HG02938 (cell line): ENCODE data around the gene PKDCC.

Experiments
- ATAC-seq: cut with Tn5 transposase; IDR thresholded peaks from one replicate; pipeline ENCODE4 v1.9.1; 2021; ENCODE audit warnings: mild to moderate bottlenecking, moderate library complexity; ENCODE audit not compliant: unreplicated experiment

The PKDCC gene

DNA sequence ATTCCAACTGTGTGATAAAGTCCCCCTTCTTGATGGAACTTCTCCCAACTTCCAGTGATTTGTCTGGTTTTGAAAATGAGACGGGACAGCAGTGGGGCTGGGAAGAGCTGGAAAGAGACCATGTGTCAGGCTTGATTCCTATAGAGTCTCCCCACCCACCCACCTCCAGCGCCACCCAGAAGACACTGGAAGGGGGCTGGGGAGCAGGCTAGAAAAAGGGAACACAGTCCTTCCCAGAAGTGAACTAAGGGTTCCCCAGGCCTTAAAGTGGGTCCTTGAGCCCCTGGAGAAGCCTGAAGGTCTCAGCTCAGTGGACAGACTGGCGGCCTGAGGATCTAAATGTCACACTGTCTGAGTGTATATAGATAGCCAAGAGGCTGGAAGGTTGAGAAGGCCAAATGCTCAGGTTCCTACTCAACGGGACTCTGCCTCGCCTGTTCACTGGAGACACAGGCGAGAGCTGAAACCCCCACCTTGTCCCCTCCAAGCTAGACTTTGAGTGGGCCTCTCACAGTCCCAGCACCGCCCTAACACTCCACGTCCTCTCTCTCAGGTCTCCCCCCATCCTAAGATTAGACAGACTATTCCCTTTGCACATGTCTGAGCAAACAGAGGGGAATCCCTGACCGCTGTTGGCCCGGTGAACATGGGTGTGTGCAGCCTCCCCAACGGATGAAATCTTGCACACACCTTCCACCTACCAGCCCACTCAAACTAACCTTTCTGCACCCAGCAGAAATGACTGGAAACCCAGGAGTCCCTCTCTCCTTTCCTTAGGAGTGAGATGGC, 1.6 kb downstream of the PKDCC start:
- ATAC-seq: no peak

- ATAC-seq: no peak
These were observed 2.3 kb downstream of the PKDCC start for GRCh38 chr2:42050010-42050702.

- no peak for ATAC-seq
These were observed 3.1 kb downstream of the PKDCC start for GRCh38 chr2:42050703-42051542.

GRCh38 chr2:42051543-42052235, 3.9 kb downstream of the PKDCC start:
- no peak for ATAC-seq

DNA sequence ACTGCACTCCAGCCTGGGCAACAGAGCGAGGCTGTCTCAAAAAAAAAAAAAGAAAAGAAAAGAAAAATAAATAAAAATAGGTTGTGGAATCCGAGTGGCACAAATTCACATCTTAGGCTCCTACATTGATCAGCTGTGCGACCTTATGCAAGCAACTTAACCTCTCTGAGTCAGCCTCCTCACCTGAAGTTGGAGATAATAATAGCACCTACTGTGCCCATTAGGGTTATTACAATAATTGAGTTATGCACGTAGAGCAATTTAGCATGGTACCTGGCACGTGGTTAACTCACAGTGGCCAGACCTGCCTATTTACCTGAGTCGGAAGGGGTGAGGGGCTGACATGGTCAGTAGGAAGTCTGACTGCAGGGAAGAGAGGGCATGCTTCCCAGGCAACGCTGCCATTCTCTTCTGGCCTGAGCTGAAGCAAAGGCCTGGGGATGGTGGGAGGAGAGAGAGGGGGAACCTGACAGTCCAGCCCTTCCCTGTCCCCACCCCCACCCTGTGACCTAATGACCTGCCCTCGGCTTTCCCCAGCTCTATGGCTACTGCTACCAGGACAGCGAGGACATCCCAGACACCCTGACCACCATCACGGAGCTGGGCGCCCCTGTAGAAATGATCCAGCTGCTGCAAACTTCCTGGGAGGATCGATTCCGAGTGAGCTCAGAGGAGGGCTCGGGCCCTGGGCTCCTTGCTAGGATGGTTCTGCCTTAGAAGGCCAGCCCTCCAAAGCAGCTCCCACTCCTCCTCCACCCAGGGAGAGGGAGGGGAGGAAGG, 5.1 kb downstream of the PKDCC start:
- no peak for ATAC-seq

GRCh38 chr2:42053482-42053790, 5.6 kb downstream of the PKDCC start:
- no peak for ATAC-seq

GRCh38 chr2:42053791-42054701, 6.2 kb downstream of the PKDCC start:
- ATAC-seq: no peak

- no peak for ATAC-seq
These were observed 7.1 kb downstream of the PKDCC start for GRCh38 chr2:42054714-42055430.

DNA sequence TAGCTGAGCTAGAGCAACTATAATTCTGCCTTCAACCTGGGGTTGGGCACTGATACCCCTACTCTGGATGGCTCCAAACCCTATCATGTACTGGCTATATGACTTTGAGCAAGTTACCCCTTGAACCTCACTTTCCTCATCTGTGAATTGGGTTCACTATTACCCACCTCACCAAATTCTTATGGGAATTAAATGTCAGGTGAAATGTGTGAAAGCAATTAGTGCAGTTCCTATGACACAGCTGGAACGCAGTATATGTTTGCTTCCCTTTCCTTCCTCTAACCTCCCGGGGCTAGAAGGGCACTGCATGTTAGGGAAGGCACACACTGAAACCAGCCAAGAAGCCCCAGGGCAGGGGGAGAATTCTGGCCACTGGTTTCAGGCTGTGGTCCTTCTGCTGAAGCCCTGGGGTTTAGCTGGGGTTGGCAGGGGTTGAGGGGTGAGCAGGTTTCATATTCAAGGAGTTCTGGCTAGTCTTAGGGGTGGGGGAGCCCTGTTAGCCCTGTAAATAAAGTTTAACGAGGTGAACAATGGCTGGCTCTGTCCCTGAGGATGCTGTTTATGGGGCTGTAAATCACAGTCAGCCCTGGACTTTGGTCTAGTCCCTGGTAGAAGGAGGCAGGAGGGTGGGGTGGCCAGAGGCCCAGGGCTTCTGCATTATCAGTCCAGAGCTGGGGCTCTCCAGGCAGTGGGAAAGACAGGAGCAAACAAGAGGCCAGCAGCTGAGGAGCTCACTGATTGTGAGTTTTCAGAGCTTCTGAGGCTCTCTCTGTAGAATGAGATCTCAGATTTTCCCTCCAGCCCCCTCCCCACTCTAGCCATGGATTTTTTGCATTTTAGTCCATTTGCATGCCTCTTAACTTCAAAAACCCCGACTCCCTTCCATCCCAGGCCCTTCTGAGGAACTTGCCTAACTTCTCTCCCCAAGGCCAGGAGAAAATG, 8.0 kb downstream of the PKDCC start:
- no peak for ATAC-seq

GRCh38 chr2:42057159-42057901, 9.5 kb downstream of the PKDCC start:
- ATAC-seq: no peak

DNA sequence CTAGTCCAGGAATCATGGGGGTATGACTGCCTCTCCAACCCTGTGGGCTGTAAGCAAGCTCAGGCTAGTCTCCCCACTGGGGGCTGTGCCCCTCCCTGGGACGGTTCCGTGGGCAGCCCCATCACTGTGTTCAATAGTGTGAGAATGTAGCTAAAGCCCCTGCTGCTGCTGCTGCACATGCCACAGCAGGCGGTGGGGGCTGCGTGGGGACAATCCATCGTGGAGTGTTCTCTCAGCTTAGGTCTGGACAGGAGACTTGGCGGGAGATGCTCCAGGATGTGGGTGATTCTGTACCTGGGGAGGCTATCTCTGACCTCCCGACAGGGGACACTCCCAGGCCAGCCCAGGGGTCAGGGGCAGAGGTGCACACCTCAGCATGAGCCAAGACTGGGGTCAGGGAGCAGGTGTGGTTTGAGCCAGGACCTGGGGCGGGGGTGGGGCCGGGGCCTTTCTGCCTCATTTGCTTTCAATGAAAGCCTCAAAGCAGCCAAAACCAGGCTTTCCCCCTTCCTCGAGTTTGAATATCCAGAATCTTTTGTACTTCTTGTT, 10.2 kb downstream of the PKDCC start:
- no peak for ATAC-seq

GRCh38 chr2:42059261-42059898, 11.6 kb downstream of the PKDCC start:
- no peak for ATAC-seq

- no peak for ATAC-seq
These were observed 12.2 kb downstream of the PKDCC start for GRCh38 chr2:42060028-42060427.

GRCh38 chr2:42060718-42061619, 13.1 kb downstream of the PKDCC start:
- no peak for ATAC-seq

- ATAC-seq: no peak
These were observed 14.0 kb downstream of the PKDCC start for GRCh38 chr2:42061839-42062238.
